Adipose tissue (tissue), 3 donors: ENCODE measurements around the gene SLC39A3. TPM values are rescaled to one million over a fixed set of nuclear protein-coding genes. Genes with fewer than 3 reads are reported as not detected.

Source experiments
- H3K27ac ChIP-seq: one replicate; pipeline ENCODE4 v1.5.1; 2013; ENCODE audit warnings: low read depth, low read length
- WGBS, 3 donors: extraction: QIAGEN DNeasy Blood & Tissue Kit; methylation state at CpG; one replicate each; pipeline ENCODE4 v1.1.7; 2013; 5-methylcytosine and 5-hydroxymethylcytosine counted together
- polyA plus RNA-seq, 3 donors: library from polyadenylated mRNA; stranded (reverse); fragments of 200-250 nt; gene quantifications; one replicate each; pipeline ENCODE4 v1.2.3, GENCODE V29; 2013
- donor health status: healthy with polysubstance abuse.
- donor health status: Bipolar disorder and iron deficiency.
- donor health status: healthy.

Gene SLC39A3
- polyA plus RNA-seq = 10 to 100 TPM; 16.0 to 35.2 (median 24.1) TPM

DNA sequence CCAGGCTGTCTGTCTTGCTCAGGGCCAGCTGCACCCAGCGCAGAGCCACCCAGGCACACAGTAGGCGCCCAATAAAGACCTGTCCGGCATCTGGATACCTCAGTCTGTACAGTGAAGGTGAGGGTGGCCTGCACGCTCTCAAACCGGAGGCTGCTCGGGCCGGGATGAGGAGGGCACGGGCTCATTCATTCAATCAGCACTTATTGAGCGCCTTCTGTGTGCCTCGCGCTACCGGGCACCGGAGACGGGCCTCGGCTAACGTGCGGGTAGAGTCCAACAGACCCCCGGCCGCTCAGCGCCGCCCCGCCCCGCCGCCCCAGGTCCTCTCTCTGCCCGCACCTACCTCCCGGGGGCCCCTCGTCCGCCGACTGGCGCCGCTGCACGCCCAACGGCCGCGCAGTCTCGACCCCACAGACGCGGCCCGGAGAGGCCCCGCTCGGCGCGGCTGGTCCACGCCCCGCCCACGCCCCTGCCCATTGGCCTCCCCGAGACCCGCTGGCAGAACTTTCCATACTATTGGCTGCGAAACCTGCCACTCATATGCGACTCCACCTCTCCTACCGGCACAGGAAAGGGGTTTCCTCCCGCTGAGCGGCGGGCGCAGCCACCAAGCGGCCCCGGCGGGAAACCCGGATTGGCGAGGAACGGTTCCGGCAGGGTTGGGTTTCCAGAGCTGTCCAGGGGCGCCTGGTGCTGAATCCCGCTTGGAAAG lies at the start of gene SLC39A3:
TSS of gene SLC39A3 (minus strand) at position 416 of the 712 bp plus-strand sequence. CDS start 2,760 bp downstream, outside the sequence.
- WGBS, 3 donors = 1% methylated on average over 57 to 64 of the region's 64 CpGs
- H3K27ac ChIP-seq = no peak within 1 kb of the TSS

DNA sequence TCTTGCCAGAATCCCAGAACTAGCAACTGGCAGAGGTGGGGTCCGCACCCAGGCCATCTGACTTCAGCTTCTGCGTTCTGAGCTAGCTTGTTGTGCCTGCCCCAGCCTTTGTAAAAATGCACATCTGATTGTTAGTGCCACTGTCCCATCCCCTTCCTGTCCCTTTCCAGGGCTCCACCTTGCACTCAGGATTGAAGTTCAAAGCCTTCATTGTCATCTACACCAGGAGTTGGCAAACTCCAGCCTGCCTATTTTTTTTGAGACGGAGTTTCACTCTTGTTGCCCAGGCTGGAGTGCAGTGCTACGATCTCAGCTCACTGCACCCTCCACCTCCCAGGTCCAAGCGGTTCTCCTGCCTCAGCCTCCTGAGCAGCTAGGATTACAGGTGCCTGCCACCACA lies 48.4 kb upstream of the SLC39A3 start:
- 81 to 98% (median 95%) methylated on average over 5 of the region's 5 CpGs for WGBS, 3 donors
- no peak overlapping the region for H3K27ac ChIP-seq

GRCh38 chr19:2787115-2787514 lies 47.3 kb upstream of the SLC39A3 start:
- WGBS, 3 donors = 84 to 88% (median 87%) methylated on average over 8 of the region's 8 CpGs

GRCh38 chr19:2785244-2785997 lies 45.6 kb upstream of the SLC39A3 start, which contains the start of gene THOP1:
THOP1 (plus strand) TSS chr19:2785503; CDS start chr19:2785663, 160 bp downstream.
- no peak within 1 kb of the TSS for H3K27ac ChIP-seq
- WGBS, 3 donors = 0 to 1% (median 1%) methylated on average over 66 to 78 of the region's 78 CpGs

More at GRCh38 chr19:2787115-2787514, 47.3 kb upstream of the SLC39A3 start:
- no peak overlapping the region for H3K27ac ChIP-seq

DNA sequence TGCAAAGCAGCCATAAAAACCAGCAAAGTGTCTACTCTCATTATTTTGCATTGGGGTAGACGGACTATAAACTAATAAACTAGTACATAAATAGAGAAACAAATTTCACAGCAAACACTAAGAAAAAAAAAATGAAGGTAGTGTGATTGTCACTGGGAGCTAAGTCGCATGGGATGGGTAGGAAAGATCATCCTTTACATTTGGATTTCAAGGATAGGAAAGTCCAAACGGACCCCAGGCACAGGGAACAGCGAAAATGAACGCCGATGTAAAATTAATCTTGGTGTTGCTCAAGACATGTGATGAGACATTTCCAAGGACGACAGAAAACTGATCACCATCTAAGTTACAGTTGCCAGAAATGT lies 43.9 kb upstream of the SLC39A3 start:
- 71 to 74% (median 73%) methylated on average over 7 of the region's 7 CpGs for WGBS, 3 donors
- H3K27ac ChIP-seq = no peak overlapping the region

- H3K27ac ChIP-seq = no peak within 1 kb of the TSS
- WGBS, 3 donors = 0 to 1% (median 1%) methylated on average over 62 to 68 of the region's 68 CpGs
Measured at GRCh38 chr19:2782936-2783780, 43.3 kb upstream of the SLC39A3 start, which contains the start of gene SGTA. SGTA (minus strand) TSS chr19:2783273; CDS start chr19:2769068, 14,205 bp downstream.

DNA sequence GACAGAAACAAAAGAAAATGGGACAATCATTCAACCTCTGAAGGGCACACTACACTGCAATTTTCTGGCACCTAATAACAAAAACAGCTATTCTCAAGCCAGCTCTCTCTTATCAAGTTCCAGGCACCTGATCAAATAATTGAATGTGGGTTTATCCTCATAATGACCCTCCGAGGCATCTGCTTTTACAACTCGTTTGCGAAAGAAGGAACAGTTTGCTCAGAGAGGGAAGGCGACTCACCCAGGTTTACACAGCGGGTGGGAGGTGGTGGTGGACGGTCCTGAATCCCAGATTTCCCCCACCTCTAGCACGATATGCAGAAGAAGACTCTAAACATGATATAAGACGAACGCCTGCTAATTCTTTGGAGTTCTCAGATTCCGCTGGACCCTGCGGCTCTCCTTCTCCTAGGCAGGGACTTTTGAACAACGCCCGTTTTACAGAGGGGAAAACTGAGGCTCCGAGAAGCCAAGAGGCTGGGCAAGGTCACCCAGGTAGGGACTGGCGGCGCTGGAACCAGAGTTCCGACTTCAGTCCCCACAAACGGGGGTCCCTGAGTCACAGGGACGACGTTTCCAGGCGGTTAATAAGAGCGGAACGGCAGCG lies 42.6 kb upstream of the SLC39A3 start:
- 1 to 3% (median 1%) methylated on average over 24 of the region's 24 CpGs for WGBS, 3 donors
- H3K27ac ChIP-seq = no peak overlapping the region

- no peak overlapping the region for H3K27ac ChIP-seq
- 84 to 91% (median 88%) methylated on average over 7 of the region's 7 CpGs for WGBS, 3 donors
Measured at GRCh38 chr19:2780284-2780683, 40.5 kb upstream of the SLC39A3 start.

- no peak overlapping the region for H3K27ac ChIP-seq
- 72 to 82% (median 75%) methylated on average over 14 of the region's 14 CpGs for WGBS, 3 donors
Measured at GRCh38 chr19:2779121-2779740, 39.4 kb upstream of the SLC39A3 start.

DNA sequence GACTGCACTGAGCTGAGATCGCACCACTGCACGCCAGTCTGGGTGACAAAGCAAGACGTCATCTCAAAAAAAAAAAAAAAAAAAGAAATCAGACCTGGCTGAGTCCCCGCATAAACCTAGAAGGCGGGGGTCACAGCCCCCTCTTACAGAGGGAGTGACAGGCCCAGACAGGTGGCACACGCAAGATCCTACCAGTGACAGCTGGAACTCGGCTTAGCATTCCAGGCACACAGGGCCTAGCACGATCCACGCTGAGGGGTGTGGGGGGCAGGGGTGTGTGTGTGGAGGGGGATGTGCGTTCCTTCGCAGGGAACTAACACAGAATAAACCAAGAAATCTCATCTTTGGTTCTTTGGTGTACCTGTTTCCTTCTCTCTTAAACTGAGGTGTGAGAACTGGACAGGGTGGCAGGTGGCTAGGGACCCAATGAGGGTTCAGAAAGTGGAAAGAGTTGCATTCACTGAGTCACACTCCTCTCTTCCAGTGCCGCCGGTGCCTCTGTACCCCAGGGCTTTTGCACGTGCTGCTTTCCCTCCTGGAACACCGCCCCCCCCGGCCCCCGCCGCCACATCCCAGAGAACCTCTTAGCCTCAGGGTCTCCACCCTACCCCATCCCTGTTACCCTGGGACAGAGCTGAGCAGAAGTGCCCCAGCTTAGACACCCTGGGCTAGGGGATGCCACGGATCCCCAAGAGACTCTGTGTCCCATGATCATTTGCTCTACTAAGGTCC lies 38.3 kb upstream of the SLC39A3 start:
- WGBS, 3 donors = 85 to 94% (median 93%) methylated on average over 19 of the region's 19 CpGs
- no peak overlapping the region for H3K27ac ChIP-seq

DNA sequence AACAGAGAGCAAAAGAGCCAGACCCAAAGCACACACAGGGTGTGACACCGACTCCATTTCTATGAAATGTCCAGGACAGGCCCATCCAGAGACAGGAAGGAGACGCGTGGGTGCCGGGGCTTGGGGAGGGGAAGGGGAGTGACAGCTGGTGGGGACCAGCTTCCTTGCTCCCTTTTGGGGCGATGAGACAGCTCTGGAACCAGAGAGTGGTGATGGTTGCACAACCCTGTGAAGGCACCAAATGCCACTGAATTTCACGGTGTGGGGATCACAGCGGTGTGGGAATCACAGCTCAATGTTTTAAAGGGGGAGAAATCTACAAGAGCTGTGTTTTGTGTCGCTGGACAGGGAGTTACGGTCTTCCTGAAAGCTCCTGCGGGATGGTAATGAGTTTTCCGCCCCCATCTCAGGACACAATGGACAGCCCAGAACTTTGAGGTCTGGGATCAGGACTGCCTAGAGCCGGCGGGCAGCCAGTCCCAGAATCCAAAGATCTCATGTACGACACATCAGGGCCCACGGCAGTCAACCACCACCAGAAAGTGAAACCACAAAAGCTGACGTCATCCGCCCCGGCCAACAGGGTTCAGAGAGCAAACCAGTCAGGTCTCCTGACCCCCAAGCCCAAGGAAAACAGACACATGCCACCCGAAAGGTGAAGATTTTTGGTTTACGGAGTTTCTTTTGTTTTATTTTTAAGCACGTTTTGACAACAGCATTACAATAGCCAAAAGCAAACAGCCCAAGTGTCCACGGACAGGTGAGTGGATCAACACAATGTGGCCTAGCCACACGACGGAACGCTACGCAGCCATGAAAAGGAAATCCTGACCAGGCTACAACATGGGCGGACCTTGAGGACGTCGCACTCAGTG lies 36.0 kb upstream of the SLC39A3 start:
- H3K27ac ChIP-seq = peak overlapping the region; percentile 46

GRCh38 chr19:2774953-2775555 lies 35.2 kb upstream of the SLC39A3 start:
- 72 to 85% (median 76%) methylated on average over 24 of the region's 24 CpGs for WGBS, 3 donors
- peak overlapping the region; percentile 46 for H3K27ac ChIP-seq

More for the DNA sequence above, 36.0 kb upstream of the SLC39A3 start:
- WGBS, 3 donors = 49 to 79% (median 52%) methylated on average over 29 of the region's 29 CpGs

- no peak overlapping the region for H3K27ac ChIP-seq
- WGBS, 3 donors = 81 to 91% (median 88%) methylated on average over 32 of the region's 32 CpGs
Measured at GRCh38 chr19:2774083-2774679, 34.4 kb upstream of the SLC39A3 start.

GRCh38 chr19:2771786-2772674 lies 32.2 kb upstream of the SLC39A3 start:
- 76 to 82% (median 80%) methylated on average over 29 of the region's 29 CpGs for WGBS, 3 donors
- no peak overlapping the region for H3K27ac ChIP-seq
